BLaER1 (cell line): Measurements from ENCODE around the gene KIAA0408.

Experiments
- H3K27ac ChIP-seq: shearing (Covaris generic); formaldehyde crosslinking; 2 replicates; pipeline ENCODE4 v1.8.1; 2022
- H3K27me3 ChIP-seq: shearing (Covaris generic); formaldehyde crosslinking; 2 replicates; pipeline ENCODE4 v1.8.1; 2022
- H3K36me3 ChIP-seq: shearing (Covaris generic); formaldehyde crosslinking; 2 replicates; pipeline ENCODE4 v1.8.1; 2022
- H3K4me1 ChIP-seq: shearing (Covaris generic); formaldehyde crosslinking; 2 replicates; pipeline ENCODE4 v1.8.1; 2022
- H3K4me2 ChIP-seq: shearing (Covaris generic); formaldehyde crosslinking; 2 replicates; pipeline ENCODE4 v1.8.1; 2022
- H3K4me3 ChIP-seq: shearing (Covaris generic); formaldehyde crosslinking; 2 replicates; pipeline ENCODE4 v1.8.1; 2022
- H3K9ac ChIP-seq: shearing (Covaris generic); formaldehyde crosslinking; 2 replicates; pipeline ENCODE4 v1.8.1; 2022
- H3K9me3 ChIP-seq: shearing (Covaris generic); formaldehyde crosslinking; 2 replicates; pipeline ENCODE4 v1.8.1; 2022
- H4K20me1 ChIP-seq: shearing (Covaris generic); formaldehyde crosslinking; 2 replicates; pipeline ENCODE4 v1.8.1; 2022
- Cebpa-rat ChIP-seq: shearing (Covaris generic); IDR thresholded peaks from 2 replicates; pipeline ENCODE4 v1.8.1; 2022

The KIAA0408 gene

DNA sequence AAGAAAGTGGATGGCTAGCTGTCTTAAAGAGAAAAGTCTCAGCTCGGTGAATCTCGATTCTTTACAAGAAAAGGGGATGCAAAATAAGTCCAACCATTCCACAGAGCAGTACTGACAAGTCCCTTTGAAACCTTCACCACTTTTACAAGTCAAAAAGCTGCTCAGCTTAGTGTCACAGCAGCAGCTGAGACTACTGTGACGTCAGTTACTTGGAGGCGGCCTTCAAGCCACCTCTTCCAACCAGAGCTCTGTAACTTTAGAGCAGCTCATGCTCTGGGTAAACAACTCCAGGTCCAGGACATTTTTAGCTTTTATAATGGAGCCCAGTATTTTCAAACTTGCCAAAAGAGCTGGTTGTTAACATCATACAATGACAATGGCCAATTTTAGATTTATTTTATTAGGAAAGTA lies at the start of gene KIAA0408:
TSS of gene KIAA0408 (minus strand) at position 159 of the 411 bp plus-strand sequence. CDS start 5,408 bp downstream, outside the sequence.
- H3K4me1 ChIP-seq = no peaks in the 10 kb centered on the region
- H3K4me2 ChIP-seq = no peak within 1 kb of the TSS
- H3K4me3 ChIP-seq = no peak within 1 kb of the TSS
- no peaks in the 10 kb centered on the region for H3K27me3 ChIP-seq
- no peaks in the 10 kb centered on the region for H3K9me3 ChIP-seq
- no peaks in the 10 kb centered on the region for H4K20me1 ChIP-seq
- no peak within 1 kb of the TSS for H3K27ac ChIP-seq
- TF ChIP-seq Cebpa-rat = no peak
- H3K36me3 ChIP-seq = no peaks in the 10 kb centered on the region
- no peak within 1 kb of the TSS for H3K9ac ChIP-seq

DNA sequence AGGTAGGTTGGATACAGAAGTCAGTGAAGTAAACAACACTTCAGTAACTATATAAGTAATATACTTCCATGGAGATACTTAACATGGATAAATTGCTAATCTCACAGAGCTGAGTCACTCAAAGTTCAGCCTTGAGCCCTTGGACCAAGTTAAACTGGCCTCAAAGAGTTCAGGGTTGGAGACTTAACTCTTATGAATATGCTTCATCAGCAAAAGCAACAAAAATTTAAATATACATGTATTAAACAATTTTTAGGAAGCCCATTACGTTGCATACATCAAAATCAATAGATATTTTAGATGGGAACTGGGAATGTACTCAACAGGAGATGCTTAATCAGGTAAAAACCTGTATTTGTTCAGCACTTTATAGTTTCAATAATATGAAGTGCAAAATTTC lies 47.7 kb upstream of the KIAA0408 start:
- Histone ChIP-seq H3K36me3 (no peaks in the 10 kb centered on the region), H3K27me3 (no peaks in the 10 kb centered on the region), H3K4me1 (no peaks in the 10 kb centered on the region), H3K4me3 (no peak overlapping the region), H3K9ac (no peak overlapping the region), H3K9me3 (no peaks in the 10 kb centered on the region), H4K20me1 (no peaks in the 10 kb centered on the region), H3K27ac (no peak overlapping the region), H3K4me2 (no peak overlapping the region)
- no peak for TF ChIP-seq Cebpa-rat

DNA sequence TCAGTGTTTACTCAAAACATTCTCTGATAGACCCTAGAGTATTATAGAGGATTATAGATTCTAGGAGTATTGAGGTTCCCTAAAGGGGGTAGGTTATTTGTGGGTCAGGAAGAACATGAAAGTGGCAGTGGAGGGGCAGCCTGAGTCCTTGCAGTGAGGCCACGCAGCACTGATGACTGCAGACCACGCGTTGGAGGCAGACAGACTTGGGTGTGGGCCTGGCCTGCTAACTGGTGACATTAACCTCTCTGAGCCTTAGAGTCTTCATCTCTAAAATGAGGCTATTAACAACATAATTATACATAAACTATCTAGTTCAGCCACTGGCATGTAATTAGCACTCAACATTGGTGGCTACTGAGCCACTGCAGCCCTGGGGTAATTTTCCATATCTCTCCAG lies 43.8 kb upstream of the KIAA0408 start:
- no peaks in the 10 kb centered on the region for H3K4me1 ChIP-seq
- no peak overlapping the region for H3K9ac ChIP-seq
- H3K9me3 ChIP-seq = no peaks in the 10 kb centered on the region
- no peak overlapping the region for H3K4me2 ChIP-seq
- no peaks in the 10 kb centered on the region for H4K20me1 ChIP-seq
- H3K4me3 ChIP-seq = no peak overlapping the region
- TF ChIP-seq Cebpa-rat = no peak
- no peaks in the 10 kb centered on the region for H3K27me3 ChIP-seq
- H3K27ac ChIP-seq = no peak overlapping the region
- H3K36me3 ChIP-seq = no peaks in the 10 kb centered on the region

DNA sequence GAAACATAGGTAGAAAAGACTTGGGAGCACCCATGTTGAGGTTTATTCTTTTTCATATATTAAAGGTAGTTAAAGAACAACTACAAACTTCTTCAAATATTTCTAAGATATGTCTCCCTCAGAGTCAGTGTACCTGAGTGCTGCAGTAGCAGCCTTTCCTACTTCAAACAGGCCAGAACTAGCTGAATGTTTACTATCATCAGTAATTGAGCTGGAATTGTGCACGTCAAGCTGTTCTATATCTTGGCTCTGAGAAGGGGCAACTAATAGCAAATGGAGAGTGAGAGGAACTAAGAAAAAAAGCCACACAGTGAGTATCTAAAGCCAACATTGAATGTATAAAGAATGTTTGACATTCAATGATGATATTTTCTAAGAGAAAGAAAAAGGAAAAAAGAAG lies 38.2 kb upstream of the KIAA0408 start:
- no peaks in the 10 kb centered on the region for H3K9me3 ChIP-seq
- H3K4me3 ChIP-seq = no peak overlapping the region
- no peak overlapping the region for H3K4me2 ChIP-seq
- no peaks in the 10 kb centered on the region for H3K27me3 ChIP-seq
- H3K27ac ChIP-seq = no peak overlapping the region
- H3K9ac ChIP-seq = no peak overlapping the region
- no peaks in the 10 kb centered on the region for H3K4me1 ChIP-seq
- no peaks in the 10 kb centered on the region for H3K36me3 ChIP-seq
- no peak for TF ChIP-seq Cebpa-rat
- H4K20me1 ChIP-seq = no peaks in the 10 kb centered on the region

DNA sequence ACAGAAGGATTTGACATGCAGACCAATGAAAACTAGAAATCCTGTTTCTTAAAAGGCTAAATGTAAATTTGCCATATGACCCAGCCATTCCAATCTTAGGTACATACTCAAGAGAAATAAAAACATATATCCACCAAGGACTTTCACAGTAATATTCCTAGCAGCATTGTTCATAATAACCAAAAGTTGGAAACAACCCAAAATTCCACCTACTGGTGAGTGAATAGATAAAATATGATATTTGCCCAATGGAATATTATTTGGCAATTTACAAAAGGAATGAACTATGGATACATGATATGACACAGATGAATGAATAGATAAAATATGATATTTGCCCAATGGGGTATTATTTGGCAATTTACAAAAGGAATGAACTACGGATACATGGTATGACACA lies 37.3 kb upstream of the KIAA0408 start:
- no peak overlapping the region for H3K9ac ChIP-seq
- no peak overlapping the region for H3K4me2 ChIP-seq
- no peaks in the 10 kb centered on the region for H3K9me3 ChIP-seq
- no peaks in the 10 kb centered on the region for H4K20me1 ChIP-seq
- no peaks in the 10 kb centered on the region for H3K4me1 ChIP-seq
- H3K27ac ChIP-seq = no peak overlapping the region
- no peak for TF ChIP-seq Cebpa-rat
- H3K27me3 ChIP-seq = no peaks in the 10 kb centered on the region
- no peaks in the 10 kb centered on the region for H3K36me3 ChIP-seq
- H3K4me3 ChIP-seq = no peak overlapping the region

DNA sequence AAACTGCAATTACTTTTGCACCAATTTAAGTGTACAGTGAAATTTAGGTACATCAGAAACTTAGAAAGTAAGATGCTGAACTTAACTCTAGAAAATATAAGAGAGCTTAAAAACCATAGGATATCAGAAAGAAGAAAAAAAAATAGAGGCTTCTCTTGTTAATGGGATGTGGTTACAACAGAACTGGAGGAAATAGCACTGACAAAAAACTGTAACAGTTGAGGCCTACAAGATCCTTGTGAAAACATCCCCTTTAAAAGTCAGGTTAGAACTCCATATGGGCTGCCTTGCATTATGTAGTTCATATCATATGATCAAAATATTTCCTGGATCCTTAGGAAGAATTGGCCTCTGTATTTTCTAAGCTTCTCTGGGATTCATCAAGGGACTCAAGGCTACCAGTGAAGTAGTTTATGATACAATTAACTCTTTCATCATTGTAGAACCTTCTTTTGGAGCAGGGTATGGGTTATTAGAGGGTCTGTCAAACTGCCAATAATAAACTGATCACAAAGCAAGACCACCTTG lies 35.1 kb upstream of the KIAA0408 start:
- Histone ChIP-seq H4K20me1 (no peaks in the 10 kb centered on the region), H3K4me3 (no peak overlapping the region), H3K27ac (no peak overlapping the region), H3K36me3 (no peaks in the 10 kb centered on the region), H3K4me2 (no peak overlapping the region), H3K27me3 (no peaks in the 10 kb centered on the region), H3K4me1 (no peaks in the 10 kb centered on the region), H3K9me3 (peaks cover 13% of the 10 kb centered on the region), H3K9ac (no peak overlapping the region)
- no peak for TF ChIP-seq Cebpa-rat

DNA sequence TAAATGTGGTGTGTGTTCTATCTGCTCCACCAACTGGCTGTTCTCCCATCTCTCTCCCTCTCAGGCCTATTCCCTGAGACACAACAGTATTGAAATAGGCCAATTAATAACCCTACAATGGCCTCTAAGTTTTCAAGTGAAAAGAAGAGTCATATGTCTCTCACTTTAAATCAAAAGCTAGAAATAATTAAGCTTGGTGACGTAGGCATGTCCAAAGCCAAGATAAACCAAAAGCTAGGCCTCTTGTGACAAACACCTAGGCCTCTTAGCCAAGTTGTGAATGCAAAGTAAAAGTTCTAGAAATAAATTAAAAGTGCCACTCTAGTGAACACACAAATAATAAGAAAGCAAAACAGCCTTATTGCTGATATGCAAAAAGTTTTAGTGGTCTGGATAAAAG lies 30.1 kb upstream of the KIAA0408 start:
- no peak overlapping the region for H3K9ac ChIP-seq
- no peak for TF ChIP-seq Cebpa-rat
- no peaks in the 10 kb centered on the region for H3K27me3 ChIP-seq
- no peaks in the 10 kb centered on the region for H3K36me3 ChIP-seq
- H3K9me3 ChIP-seq = peaks cover 13% of the 10 kb centered on the region
- H3K27ac ChIP-seq = no peak overlapping the region
- H4K20me1 ChIP-seq = no peaks in the 10 kb centered on the region
- H3K4me3 ChIP-seq = no peak overlapping the region
- no peak overlapping the region for H3K4me2 ChIP-seq
- H3K4me1 ChIP-seq = peaks cover under 1% of the 10 kb centered on the region; the same call in 1 of the 2 replicates

DNA sequence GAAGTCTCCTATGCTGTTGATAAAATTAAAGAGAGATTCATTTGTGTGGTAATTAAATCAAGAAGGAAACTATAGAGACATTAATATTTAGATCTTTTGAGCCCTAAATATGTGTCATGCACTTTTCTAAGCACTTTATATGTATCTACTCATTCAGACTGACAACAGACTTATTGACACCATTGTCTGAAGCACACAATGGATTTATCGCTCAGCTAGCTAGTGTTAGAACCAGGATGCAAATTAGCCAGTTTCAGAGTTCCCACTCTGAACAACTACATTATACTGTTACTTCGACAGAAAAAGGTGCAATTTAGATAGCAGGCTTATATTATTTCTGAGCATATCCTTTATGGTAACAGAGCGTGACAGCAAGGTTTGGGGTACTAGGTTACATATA lies 27.7 kb upstream of the KIAA0408 start:
- no peak overlapping the region for H3K4me3 ChIP-seq
- H3K27ac ChIP-seq = no peak overlapping the region
- H3K27me3 ChIP-seq = no peaks in the 10 kb centered on the region
- H3K4me2 ChIP-seq = no peak overlapping the region
- H3K36me3 ChIP-seq = no peaks in the 10 kb centered on the region
- no peak for TF ChIP-seq Cebpa-rat
- H3K9ac ChIP-seq = no peak overlapping the region
- H4K20me1 ChIP-seq = no peaks in the 10 kb centered on the region
- peaks cover 13% of the 10 kb centered on the region for H3K9me3 ChIP-seq
- peaks cover 6% of the 10 kb centered on the region; the same call in 1 of the 2 replicates for H3K4me1 ChIP-seq

DNA sequence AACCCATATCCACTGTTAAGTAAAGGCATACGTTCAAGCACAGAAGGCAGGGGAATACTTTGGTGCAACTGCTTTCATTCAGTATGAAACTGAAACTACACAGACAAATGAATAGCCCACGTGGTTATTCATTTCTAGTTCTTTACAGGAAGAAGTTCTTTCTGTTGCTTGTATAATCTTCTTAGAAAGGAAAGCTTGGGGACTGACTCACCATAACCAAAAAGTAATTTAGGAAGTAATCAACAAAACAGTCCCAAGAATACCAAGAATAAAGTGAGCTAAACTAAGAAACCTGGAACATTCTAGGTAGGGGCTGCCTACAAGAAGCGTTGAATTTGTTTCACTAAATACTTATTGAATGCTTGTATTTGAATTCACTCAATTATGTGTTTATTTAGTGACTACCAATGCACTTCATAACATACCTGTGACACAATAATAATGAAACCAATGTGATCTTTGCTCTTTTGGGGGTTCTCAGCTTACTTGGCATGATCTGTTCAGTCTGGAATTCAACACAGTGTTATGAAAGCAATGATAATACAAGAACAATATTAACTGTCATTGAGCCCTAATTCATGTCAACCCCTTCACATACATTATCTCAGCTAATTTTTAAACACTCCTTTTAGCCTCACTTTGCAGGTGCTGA lies 25.1 kb upstream of the KIAA0408 start:
- Histone ChIP-seq H3K36me3 (no peaks in the 10 kb centered on the region), H3K27ac (no peak overlapping the region), H3K9me3 (no peaks in the 10 kb centered on the region), H3K4me2 (peak overlapping the region; percentile 53), H3K4me3 (no peak overlapping the region), H4K20me1 (no peaks in the 10 kb centered on the region), H3K9ac (no peak overlapping the region), H3K27me3 (no peaks in the 10 kb centered on the region), H3K4me1 (peaks cover 6% of the 10 kb centered on the region; the same call in 1 of the 2 replicates)
- no peak for TF ChIP-seq Cebpa-rat

DNA sequence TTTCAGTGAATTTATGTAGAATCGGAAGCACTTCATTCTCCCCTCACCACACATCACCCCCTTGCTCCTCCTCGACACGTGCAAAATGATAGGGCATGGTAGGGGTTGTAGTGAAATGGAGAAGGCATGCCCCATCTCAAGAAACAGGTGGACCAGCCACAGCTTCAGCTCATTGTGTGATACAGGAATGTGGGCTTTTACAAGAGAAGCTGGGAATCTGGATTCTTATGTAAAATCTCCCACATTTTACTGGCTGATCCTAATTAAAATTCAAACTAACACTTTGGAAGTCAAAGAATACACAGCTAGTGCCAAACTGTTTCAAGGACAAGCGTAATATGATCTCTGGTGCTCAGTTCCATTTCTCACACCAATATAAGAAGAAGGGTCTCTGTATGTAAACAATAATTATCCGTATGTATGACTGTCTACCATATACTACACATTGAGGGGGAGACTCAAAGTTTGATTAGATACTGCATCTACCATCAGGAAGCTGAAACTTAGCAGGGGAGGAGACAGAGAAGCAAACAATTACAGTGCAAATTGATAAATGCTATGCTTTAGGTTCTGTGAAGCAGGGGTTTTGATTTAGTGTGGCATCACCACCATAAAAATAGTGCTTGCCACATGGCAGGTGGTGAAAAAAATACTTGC lies 24.3 kb upstream of the KIAA0408 start:
- H3K27ac ChIP-seq = no peak overlapping the region
- no peak overlapping the region for H3K4me3 ChIP-seq
- no peak for TF ChIP-seq Cebpa-rat
- H3K36me3 ChIP-seq = no peaks in the 10 kb centered on the region
- H3K9ac ChIP-seq = no peak overlapping the region
- H3K4me2 ChIP-seq = peak overlapping the region; percentile 53
- no peaks in the 10 kb centered on the region for H4K20me1 ChIP-seq
- peaks cover 6% of the 10 kb centered on the region; the same call in 1 of the 2 replicates for H3K4me1 ChIP-seq
- H3K27me3 ChIP-seq = no peaks in the 10 kb centered on the region
- H3K9me3 ChIP-seq = no peaks in the 10 kb centered on the region
